GM21619 (cell line): ENCODE measurements around the gene KCTD15.

Experiments
- ATAC-seq: cut with Tn5 transposase; IDR thresholded peaks from one replicate; pipeline ENCODE4 v1.9.1; 2021; ENCODE audit not compliant: unreplicated experiment

KCTD15 gene

DNA sequence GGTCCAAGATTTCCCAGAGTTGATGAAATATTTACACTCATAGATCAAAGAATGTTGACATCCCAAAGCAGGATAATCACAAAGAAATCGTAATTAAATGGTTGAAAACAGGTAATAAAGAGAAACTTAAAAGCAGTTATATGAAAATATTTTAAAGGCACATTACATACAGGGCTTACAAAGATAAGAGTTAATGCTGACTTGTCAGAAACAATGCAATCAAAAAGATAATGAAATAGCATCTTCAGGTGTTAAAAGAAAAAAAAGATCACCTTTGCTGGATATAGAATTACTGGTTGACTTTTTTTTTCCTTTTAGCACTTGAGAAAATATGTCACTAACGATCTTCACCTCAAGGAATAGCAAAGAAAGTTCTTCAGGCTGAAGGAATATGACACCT is 48.8 kb downstream of the KCTD15 start:
- ATAC-seq = no peak

DNA sequence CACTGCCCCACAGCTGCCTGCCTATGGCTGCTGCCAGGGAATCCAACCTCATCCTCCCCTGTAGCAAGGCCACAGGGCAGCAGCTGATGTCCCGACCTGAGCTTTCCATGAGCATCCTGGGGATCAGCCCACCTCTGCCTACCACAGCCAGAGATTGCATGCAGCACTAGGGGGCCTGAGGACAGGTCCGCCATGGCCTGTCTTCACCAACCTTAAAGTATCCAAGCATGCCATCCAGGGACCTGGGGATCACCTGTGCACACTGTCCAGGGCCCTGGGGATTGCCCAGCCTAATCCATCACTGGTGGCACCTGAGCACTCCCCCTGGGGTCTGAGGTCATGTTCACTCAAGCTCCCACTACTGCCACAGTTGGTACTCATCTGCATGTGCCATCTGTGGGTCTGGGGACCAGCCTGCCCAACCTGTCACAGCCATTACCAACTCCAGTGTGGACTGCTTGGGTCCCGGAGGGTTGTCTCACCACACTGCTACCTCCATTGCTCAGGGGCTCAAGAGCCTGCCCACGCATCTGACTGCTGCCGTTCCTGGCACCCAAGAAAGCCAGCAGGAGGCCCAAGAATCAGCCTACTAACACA is 53.0 kb downstream of the KCTD15 start:
- ATAC-seq = no peak

DNA sequence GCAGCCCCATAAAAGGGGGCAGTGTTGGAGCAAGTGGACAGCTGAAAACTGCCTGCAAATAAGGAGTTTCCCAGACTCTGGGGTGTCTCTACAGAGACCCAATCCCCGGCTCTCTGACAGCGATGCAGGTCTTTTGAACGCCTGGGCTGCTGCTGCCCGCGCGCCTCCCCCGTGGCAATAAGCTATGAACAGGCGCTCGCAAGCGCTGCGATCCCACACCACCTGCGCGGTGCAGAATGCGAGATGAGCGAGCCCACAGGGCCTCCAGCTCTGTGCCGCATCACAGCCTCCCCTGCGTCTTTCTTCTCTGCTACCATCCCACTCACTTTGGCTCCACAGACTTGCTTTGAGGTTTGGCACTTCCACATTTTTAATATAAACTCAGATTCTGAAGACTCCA is 62.3 kb downstream of the KCTD15 start:
- ATAC-seq = no peak

DNA sequence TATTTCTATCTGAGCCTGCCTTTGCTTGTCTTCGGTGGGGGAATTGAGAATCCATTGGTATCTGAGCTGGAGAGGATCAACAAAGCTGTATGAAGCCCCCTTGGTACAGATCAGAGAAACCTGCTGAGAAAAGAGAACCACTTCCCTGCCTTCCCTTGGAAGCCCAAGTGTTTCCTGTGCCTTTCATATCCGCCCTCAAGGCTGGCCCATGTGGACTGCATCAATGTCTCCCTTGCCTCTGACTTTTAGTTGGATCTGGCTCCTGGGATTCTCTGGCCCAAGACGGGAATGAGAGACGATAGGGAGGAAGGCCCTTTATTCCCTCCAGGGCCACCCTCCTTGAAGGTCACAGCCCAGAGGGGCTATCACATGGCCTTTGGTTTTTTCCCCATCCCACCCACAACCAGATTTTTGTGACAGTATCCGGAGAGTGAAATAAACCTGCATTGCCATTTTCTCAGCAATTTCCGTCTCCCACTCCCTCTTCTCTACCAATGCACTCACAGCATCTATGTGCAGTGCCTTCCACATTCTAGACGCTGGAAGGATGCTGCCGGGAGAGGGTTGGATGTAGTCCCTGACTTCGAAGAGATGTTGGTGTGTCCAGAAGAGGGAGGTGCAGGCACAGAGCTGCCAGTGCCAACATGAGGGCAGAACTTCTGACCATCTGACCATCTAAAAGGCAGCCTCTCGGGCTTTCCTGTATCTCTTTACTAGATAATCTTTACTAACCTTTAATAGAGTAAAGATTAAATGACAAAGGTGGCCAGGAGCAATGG is 63.8 kb downstream of the KCTD15 start:
- ATAC-seq = no peak

DNA sequence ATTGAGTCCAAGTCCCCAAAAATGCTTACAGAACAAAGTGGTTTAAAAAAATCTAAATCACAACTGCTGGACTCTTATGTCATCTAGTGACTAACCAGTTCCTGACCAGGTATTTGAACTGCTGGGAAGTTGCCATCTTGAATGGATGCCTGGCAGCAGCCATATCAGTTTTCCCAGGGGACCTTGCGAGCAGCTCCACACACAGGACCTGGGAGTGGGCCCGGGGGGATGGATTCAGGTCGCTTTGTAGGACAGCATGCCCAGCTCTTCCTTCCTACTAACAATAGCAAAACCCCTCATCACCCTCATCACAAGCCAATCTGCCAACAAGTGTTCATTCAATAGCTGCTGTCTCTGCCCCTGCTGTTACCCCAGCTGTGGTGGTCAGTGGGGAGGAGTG is 65.3 kb downstream of the KCTD15 start:
- no peak for ATAC-seq

DNA sequence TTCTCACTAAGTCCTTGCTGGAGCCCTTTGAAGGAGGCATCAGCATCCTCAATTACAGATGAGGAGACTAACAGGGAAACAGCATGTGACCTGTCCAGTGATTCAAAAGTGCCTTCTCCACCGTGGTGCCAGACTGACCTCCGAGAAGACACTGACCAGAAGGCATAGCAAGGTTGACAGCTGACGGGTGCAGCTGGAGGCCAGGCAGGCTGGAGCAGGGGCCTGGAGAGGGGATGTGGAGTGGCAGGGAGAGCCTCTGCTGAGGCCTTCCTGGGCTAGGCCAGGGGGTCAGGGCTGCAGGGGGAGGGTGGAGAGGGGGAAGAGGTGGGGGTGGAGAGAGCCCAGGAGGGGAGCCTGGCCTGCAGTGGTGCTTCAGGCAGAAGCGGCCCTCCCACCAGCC is 66.3 kb downstream of the KCTD15 start:
- ATAC-seq = no peak

DNA sequence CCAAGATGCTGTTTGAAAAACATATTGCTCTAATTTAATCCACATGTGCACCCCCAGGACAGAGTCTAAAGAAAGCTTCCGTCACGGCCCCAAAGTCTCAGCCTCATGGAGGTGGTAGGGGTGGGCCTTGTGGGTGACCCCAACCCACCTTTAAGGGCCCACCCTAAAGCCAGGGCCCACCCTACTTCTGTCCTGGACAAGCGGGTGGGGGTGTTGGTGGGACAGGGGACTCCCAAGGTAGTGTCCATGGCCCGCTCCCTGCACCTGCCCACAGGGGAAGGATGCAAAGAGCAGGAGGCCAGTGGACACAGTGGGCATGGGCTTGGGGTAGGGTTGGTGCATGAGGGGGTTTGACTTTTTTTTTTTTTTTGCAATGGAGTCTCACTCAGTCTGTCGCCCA is 66.8 kb downstream of the KCTD15 start:
- no peak for ATAC-seq

DNA sequence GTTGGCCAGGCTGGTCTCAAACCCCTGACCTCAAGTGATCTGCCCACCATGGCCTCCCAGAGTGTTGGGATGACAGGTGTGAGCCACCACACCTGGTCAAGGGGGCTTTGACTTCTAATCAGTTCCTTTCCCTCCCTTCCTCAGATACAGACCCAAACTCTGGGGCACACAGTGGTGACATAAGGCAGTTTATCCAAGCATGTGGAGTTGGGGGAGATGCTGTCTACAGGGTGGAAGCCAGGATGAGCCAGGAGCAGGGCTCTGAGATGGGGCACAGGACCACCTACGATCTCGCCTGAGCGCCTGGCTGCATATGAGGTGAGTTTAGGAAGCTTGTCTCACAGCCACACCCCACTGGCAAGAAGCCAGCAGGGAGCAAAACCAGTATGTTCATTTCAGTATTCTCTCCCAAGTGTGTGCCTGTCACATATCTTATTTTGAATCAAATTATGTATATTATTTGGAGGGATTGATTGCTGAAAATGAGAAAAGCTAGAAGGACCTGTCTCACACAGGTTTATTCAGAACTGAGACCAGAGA is 67.7 kb downstream of the KCTD15 start:
- ATAC-seq = no peak

DNA sequence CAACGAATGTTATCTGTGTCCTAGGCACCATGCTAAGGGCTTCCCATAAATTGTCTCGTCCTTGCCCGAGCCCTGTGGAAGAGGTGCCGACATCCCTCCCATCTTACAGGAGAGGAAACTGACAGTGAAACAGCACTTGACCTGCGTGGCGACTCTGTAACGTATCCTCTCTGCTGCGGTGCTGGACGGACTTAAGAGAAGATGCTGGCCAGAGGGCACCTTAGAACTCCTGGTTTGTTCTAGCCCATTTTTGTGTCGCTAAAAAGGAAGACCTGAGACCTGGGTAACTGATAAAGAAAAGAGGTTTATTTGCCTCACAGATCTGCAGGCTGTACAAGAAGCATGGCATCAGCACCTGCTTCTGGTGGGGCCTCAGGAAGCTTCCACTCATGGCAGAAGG is 68.6 kb downstream of the KCTD15 start:
- no peak for ATAC-seq
